Astrocyte of the spinal cord (primary cell): Measurements from ENCODE around the gene ERRFI1.

ENCODE experiments used
- DNase-seq: peaks from one replicate; pipeline ENCODE4 v3.0.0; 2011; ENCODE audit warnings: low read depth, low spot score
- H3K4me3 ChIP-seq: 2 replicates; pipeline ENCODE4 v1.5.1; 2011; ENCODE audit warnings: low read depth, mild to moderate bottlenecking, low read length, moderate library complexity
- in situ Hi-C: cut with HindIII; loops from 2 replicates; pipeline ENCODE4 v1.10.0; 2017; ENCODE audit warnings: low sequenced_read_pairs
- TF ChIP-seq, protein P1 (sequence below): IDR thresholded peaks from 2 replicates; pipeline ENCODE4 v1.5.1; 2012; ENCODE audit warnings: low read depth, mild to moderate bottlenecking, low read length, inconsistent platforms

ERRFI1 gene

DNA sequence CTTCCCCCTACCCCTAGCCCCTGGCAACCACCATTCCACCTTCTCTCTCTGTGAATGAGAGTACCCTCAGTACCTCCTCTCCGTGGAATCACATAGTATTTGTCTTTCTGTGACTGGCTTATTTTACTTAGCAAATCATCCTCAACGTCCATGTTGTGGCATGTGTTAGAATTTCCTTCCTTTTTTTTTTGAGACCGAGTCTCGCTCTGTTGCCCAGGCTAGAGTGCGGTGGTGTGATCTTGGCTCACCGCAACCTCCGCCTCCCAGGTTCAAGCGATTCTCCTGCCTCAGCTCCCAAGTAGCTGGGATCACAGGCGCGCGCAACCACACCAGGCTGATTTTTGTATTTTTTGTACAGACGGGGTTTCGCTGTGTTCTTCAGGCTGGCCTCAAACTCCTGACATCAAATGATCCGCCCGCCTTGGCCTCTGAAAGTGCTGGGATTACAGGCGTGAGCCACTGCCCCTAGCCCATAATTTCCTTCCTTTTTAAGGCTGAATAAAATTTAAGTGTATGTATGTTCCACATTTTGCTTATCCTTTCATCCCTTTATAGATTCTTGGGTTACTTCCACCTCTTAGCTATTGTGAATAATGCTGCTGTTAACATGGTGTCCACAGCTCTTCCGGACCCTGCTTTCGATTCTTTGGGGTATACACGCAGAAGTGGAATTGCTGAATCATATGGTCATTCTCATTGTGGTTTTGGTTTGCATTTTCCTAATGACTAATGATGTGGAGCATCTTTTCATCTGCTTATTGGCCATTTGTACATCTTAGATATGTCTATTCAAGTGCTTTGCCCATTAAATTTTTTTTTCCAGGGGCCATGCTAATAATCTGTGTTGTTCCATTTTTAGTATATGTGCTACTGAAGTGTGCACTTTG is 32.3 kb downstream of the ERRFI1 start:
- TF ChIP-seq, protein P1, sequence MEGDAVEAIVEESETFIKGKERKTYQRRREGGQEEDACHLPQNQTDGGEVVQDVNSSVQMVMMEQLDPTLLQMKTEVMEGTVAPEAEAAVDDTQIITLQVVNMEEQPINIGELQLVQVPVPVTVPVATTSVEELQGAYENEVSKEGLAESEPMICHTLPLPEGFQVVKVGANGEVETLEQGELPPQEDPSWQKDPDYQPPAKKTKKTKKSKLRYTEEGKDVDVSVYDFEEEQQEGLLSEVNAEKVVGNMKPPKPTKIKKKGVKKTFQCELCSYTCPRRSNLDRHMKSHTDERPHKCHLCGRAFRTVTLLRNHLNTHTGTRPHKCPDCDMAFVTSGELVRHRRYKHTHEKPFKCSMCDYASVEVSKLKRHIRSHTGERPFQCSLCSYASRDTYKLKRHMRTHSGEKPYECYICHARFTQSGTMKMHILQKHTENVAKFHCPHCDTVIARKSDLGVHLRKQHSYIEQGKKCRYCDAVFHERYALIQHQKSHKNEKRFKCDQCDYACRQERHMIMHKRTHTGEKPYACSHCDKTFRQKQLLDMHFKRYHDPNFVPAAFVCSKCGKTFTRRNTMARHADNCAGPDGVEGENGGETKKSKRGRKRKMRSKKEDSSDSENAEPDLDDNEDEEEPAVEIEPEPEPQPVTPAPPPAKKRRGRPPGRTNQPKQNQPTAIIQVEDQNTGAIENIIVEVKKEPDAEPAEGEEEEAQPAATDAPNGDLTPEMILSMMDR, result no peak
- no peak overlapping the region for H3K4me3 ChIP-seq
- in situ Hi-C loops, result no loop called here
- peak; percentile 87 for DNase-seq

DNA sequence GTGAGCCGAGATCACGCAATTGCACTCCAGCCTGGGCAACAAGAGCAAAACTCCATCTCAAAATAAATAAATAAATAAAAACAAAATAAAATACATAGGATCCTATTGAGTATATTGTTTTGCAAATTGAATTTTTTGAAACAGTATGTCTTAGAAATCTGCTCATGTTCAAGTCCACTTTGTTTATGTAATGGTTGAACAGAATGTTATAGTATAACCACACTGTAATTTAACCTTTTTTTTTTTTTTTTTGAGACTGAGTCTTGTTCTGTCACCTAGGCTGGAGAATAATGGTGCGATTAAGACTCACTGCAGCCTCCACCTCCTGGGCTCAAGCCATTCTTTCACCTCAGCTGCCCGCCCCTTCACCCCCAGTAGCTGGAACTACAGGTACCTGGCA is 33.2 kb downstream of the ERRFI1 start:
- TF ChIP-seq, protein P1, result no peak
- in situ Hi-C loops, result no loop called here
- no peak for DNase-seq
- H3K4me3 ChIP-seq, result no peak overlapping the region

DNA sequence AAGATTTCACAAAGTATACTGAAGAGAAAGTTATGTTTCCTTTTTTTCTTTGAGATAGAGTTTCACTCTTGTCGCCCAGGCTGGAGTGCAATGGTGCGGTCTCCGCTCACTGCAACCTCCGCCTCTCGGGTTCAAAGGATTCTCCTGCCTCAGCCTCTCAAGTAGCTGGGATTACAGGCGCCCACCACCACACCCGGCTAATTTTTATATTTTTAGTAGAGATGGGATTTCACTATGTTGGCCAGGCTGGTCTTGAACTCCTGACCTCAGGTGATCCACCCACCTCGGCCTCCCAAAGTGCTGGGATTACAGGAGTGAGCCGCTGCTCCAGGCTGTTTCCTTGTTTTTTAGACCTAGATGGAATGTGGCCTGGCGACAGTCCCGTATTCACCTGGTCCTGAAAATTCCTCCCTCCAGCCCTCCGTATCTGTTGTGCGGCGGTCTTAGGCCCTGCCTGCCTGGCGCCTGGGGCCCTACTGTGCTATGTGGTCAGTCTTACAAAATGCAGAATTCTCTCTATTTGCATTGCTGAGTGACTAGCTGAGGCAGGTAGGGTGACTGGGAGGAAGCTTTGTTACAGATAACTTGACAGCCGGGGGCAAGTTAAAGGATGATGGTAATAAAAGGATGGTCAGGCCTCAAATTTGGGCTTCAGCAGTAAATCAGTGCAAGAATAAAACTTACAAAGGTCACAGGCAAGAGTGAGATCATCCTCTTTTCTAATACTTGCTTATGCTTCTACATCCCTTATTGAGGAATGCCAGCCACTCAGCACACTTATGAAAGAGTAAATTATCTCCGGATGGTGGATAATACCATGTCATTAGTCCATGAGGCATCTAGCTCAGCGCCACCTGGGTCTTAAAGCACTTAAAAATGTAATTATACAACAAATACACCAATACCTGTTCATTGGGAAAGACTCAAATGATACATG is 34.3 kb downstream of the ERRFI1 start:
- H3K4me3 ChIP-seq, result no peak overlapping the region
- in situ Hi-C loops, result no loop called here
- no peak for DNase-seq
- TF ChIP-seq, protein P1, result no peak

DNA sequence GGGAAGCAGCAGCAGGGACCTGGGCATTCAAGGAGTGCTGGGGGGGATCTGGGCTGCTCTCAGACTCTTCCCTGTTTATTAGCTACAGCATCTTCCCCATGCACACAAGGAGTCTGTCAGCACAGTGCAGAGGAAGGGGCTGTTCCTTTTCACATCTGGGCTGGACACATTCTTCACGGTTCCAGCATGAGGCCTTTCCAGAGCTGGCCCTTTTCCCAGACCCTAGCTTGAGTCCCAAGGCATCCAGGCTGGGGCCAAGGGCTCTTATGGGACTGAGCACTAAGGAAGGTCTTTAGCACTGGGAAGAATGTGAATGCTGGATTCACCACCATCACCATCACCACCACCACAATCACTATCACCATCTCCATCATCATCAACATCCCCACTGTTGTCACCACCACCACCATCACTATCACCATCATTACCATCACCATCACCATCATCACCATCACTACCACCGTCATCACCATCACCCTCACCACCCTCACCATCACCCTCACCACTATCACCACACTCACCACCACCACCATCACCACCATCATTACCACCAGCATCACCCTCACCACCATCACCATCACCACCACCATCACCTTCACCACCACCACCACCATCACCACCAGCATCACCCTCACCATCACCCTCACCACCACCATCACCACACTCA is 36.2 kb downstream of the ERRFI1 start:
- no peak overlapping the region for H3K4me3 ChIP-seq
- TF ChIP-seq, protein P1, result no peak
- no peak for DNase-seq
- in situ Hi-C loops, result no loop called here

DNA sequence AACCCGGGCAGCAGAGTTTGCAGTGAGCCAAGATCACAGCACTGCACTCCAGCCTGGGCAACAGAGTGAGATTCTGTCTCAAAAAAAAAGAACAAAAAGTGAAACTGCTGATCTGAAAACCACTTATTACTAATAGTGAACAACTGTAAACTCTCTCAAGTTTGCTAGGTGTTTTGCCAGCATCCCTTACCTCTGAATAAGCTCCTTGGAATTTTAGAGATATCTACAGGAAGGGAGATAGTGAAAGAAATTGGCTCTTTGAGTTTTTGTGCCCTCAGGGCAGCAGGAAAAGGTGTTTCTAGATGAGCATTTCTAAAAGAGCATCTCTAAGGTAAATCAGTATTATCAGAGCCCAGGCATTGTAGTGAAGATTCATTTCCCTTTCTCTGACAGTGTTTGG is 37.5 kb downstream of the ERRFI1 start:
- H3K4me3 ChIP-seq, result no peak overlapping the region
- no peak for DNase-seq
- TF ChIP-seq, protein P1, result no peak
- in situ Hi-C loops, result no loop called here

DNA sequence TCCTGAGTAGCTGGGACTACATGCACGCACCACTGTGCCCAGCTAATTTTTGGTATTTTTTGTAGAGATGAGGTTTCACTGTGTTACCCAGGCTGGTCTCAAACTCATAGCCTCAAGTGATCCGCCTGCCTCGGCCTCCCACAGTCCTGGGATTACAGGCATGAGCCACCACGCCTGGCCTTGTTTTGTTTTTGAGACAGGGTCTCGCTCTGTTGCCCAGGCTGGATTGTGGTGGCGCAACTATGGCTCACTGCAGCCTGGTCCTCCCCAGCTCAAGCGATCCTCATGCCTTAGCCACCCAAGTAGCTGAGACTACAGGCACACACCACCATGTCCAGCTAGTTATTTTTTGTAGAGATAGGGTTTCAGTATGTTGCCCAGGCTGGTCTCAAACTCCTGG is 38.6 kb downstream of the ERRFI1 start:
- in situ Hi-C loops, result no loop called here
- TF ChIP-seq, protein P1, result no peak
- DNase-seq, result no peak

More for the DNA sequence above, 38.6 kb downstream of the ERRFI1 start:
- no peak overlapping the region for H3K4me3 ChIP-seq
